ENCODE results near the gene WDR1. TPM values are rescaled to one million over a fixed set of nuclear protein-coding genes. Genes with fewer than 3 reads are reported as not detected.
A peak's percentile ranks its signal among the peaks of the same experiment; 100 is the strongest.

Gene WDR1
- total RNA-seq, 1 experiment from 2014 or later = 367 TPM

DNA sequence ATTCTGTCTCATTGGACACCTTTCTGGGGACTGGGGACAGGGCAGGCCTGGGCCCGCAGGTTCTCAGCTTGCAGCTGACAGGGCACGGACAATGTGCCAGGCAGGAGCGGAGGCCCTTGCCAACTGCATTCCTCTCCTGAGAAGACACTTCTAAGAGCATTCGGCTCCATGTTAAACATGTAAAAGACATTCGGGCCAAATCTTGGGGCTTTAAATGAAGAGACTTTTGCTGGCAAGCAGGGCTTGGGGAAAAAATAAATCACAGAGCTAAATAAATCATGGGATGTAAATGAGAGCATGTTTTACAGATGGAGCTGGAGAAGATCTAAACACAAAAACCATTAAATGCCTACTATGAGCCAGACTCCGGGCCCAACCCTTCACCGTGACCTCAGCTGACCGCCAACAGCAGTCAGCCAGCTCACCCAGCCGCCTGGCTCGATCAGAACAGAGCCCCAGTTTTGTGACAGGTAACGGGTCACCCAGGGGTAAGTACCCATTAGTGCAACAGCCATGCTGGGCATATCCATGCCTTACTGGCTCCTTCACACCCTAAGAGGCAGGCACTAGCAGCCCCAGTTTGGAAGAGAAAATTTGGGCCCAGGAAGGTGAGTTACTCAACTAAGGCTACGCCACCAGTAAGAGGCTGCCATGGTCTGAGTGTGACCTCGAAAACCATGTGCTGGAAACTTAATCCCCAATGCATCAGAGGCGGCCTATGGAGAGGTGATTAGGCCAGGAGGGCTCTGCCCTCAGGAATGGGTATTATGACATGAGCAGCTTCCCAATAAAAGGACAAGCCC lies 14.7 kb downstream of the WDR1 start:
- DNase-seq = no peak
- Histone ChIP-seq H3K27me3 (ENCODE audit: insufficient read depth, low read length) (no peaks in the 10 kb centered on the region), H4K5ac (ENCODE audit: insufficient read length, low read depth, low read length) (no peak overlapping the region), H3K18ac (ENCODE audit: insufficient read length, low read depth, low read length) (no peak overlapping the region), H3K79me1 (ENCODE audit: insufficient read depth, low read depth, low read length, poor library complexity, severe bottlenecking) (peaks cover 7% of the 10 kb centered on the region), H3K4ac (ENCODE audit: low read depth, low read length) (no peak overlapping the region), H3K56ac (ENCODE audit: insufficient read length, low read depth, low read length) (no peak overlapping the region), H3K14ac (ENCODE audit: insufficient read depth, low read length) (no peak overlapping the region; the same call in 1 of the 2 replicates), H3K9ac (ENCODE audit: extremely low read depth, insufficient read length, low read length) (no peak overlapping the region), H2BK15ac (ENCODE audit: low read depth, low read length) (no peak overlapping the region), H3K4me1 (ENCODE audit: insufficient read depth, low read length) (peaks cover 3% of the 10 kb centered on the region; the same call in 1 of the 2 replicates), H4K8ac (replicated peaks; ENCODE audit: insufficient read length, low read depth, low read length) (no peak overlapping the region), H3T11ph (ENCODE audit: low read length) (no peak overlapping the region), H2BK120ac (ENCODE audit: low read depth, low read length, poor library complexity, severe bottlenecking) (no peak overlapping the region), H2AFZ (ENCODE audit: low read length) (no peak overlapping the region), H2AK5ac (ENCODE audit: insufficient read length, low read length) (no peak overlapping the region), H2BK5ac (ENCODE audit: insufficient read length, low read length) (no peak overlapping the region), H2BK20ac (ENCODE audit: low read depth, low read length, poor library complexity, severe bottlenecking) (no peak overlapping the region), H3K27ac (ENCODE audit: insufficient read length, low read depth, low read length) (no peak overlapping the region), H3K23me2 (ENCODE audit: insufficient read length, low read depth, low read length, poor library complexity, severe bottlenecking) (no peaks in the 10 kb centered on the region), H3K9me3 (ENCODE audit: control insufficient read depth, low read depth, low read length) (no peaks in the 10 kb centered on the region), H3K79me2 (ENCODE audit: insufficient read depth, low read length) (peaks cover 38% of the 10 kb centered on the region; the same call in 1 of the 2 replicates), H4K20me1 (ENCODE audit: control insufficient read depth, insufficient read depth, insufficient read length) (no peaks in the 10 kb centered on the region), H4K91ac (ENCODE audit: insufficient read length, low read depth, low read length) (no peak overlapping the region), H3K4me2 (ENCODE audit: insufficient read depth, insufficient read length, low read length) (no peak overlapping the region), H3K23ac (ENCODE audit: insufficient read length, low read depth, low read length) (no peak overlapping the region), H2BK12ac (ENCODE audit: insufficient read length, low read depth, low read length) (no peak overlapping the region)
- no CpG with 5 or more reads among the region's 14 CpGs for WGBS (ENCODE audit: extremely low coverage, insufficient read length, low lambda C conversion rate)
- TF ChIP-seq CTCF (conservative IDR thresholded peaks at IDR 0.05) = no peak
- peaks cover 57 to 61% of the 10 kb centered on the region in 2 experiments for H3K4me1 Mint-ChIP-seq
- peak overlapping the region; percentile 7 to 81 (median 80); a peak in 2 of 7 replicates for H3K27ac Mint-ChIP-seq
- no peaks in the 10 kb centered on the region; a peak in 1 of 5 replicates for H3K9me3 Mint-ChIP-seq
- no peak overlapping the region for H3K4me3 Mint-ChIP-seq
- peaks cover 46 to 73% (median 66%) of the 10 kb centered on the region in 3 experiments for H3K36me3 Mint-ChIP-seq (ENCODE audit: insufficient read depth in 1 of 3, low read depth in 3 of 3)
- H3K27me3 Mint-ChIP-seq (ENCODE audit: low read depth) = no peaks in the 10 kb centered on the region

Data from H9 (cell line).